HG02885 (cell line): ENCODE data around the gene TINAGL1.

Experiments
- ATAC-seq: cut with Tn5 transposase; IDR thresholded peaks from one replicate; pipeline ENCODE4 v1.9.1; 2021; ENCODE audit warnings: mild to moderate bottlenecking; ENCODE audit not compliant: unreplicated experiment, poor library complexity

The TINAGL1 gene, protein sequence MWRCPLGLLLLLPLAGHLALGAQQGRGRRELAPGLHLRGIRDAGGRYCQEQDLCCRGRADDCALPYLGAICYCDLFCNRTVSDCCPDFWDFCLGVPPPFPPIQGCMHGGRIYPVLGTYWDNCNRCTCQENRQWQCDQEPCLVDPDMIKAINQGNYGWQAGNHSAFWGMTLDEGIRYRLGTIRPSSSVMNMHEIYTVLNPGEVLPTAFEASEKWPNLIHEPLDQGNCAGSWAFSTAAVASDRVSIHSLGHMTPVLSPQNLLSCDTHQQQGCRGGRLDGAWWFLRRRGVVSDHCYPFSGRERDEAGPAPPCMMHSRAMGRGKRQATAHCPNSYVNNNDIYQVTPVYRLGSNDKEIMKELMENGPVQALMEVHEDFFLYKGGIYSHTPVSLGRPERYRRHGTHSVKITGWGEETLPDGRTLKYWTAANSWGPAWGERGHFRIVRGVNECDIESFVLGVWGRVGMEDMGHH

DNA sequence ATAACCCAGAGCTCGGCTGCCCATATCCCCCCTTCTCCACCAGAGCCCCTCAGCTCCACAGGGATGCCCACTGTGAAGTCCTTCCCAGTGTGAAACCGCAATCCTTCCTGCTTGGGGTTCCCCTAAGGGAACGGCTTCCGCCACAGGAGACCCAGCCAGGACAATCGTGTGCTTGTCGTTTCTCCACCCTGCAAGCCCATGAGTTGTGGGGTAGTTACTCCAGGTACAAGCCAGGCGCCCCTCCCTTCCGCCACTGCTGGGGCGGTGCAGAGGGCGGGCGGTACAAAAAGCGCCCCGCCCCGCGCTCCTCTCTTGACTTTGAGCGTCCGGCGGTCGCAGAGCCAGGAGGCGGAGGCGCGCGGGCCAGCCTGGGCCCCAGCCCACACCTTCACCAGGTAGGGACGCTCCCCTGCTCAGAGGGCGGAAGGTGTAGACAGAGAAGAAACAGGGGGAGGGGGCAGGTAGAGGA lies at the start of gene TINAGL1:
TSS of gene TINAGL1 (plus strand) at position 315 of the 469 bp plus-strand sequence. CDS start 634 bp downstream, outside the sequence.
- ATAC-seq, result no peak

DNA sequence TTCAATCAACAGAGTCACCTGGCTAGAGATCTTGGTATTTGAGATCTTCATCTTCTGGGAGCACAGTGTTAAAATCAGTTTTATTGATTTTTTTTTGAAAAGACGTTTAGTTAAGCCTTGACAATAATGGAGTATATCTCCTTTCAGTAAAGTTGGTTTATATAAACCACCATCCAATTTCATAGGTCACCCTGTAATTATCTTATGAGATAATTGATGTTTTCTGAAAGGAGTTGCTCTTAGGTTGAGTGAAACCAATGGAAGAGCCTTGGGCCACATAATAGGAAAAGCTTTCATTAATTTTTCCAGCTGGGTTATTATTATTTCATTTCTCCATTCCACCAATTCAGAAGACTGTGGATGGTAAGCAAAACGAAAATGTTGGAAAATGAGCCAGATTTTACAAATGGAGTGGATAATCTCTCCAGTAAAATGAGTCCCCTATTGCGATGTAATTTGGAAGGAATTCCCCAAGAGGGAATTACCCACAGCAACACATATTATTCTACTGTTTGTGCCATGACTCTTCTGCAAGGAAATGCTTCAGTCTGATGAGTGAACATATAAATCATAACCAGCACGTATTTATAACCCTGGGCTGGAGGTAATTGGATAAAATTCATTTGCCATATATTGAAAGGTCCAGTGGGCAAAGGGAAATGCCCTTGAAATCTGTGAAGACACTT lies 46.2 kb upstream of the TINAGL1 start:
- no peak for ATAC-seq

DNA sequence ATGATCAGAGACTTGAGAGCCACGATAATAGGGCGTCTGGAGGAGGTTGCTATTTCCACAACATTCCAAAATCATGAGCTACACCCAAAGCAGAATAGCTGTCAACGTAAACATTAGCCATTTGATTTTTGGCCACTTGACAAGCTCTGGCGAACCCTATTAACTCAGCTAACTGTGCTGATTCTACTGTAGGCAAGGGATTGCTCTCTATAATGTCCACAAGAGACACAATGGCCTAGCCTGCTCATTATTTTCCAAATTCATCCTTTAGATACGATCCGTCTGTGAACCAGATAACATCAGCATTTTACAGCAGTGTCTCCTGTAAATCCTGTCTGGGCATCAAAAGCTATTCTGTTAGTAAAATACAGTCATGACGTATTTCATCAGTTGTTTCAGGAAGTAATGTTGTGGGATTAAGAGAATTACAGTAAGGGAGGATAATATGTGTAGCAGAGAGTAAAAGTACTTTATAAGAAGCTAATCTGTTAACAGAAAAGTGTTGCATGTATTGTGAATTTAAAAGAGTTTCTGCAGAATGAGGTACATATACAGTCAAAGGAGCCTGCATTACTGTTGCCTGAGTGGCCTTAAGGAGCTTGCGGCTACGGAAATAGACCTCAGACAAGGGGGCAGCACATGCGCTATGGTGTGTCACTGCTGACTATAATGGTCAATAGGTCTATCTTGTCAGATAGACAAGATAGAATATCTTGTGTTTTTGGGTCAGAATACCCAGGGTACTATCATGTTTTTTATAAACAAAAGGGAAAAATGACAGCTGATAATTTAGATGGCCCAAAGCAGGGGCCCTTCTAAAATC lies 44.9 kb upstream of the TINAGL1 start:
- ATAC-seq, result no peak

DNA sequence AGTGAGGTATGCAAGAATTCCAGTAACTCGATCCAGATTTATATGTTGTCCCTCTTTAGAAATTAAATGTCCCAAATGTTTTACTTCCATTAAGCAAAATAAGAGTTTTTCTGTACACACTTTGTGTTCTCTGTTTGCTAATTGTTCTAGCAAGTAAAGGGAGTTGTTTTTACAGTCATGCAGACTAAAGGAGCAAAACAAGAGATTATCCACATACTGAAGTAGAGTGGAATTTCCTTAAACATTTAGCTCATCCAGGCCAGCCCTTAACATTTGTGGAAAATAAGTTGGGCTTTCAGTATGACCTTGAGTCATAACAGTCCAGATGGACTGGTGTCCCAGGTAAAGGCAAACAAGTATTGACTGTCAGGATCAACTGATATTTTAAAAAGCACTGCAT lies 44.1 kb upstream of the TINAGL1 start:
- no peak for ATAC-seq

DNA sequence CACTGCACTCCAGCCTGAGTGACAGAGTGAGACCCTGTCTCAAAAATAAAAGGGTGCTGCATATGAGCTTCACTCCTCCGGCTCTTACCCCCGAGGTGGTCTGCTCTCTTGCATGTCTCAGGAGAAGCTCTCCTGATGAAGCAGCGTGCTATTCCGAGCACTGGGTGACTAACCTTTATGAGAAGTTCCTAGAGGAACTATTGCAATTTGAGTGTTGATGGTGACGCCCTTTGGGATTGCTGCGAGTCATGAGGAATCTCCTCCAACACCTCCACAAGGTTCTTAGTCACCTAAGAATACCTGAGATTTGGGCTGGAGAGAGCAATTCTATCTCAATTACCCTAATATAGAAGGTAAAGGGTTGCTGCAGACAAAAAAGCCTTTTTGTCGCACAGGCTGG lies 40.8 kb upstream of the TINAGL1 start:
- ATAC-seq, result no peak

DNA sequence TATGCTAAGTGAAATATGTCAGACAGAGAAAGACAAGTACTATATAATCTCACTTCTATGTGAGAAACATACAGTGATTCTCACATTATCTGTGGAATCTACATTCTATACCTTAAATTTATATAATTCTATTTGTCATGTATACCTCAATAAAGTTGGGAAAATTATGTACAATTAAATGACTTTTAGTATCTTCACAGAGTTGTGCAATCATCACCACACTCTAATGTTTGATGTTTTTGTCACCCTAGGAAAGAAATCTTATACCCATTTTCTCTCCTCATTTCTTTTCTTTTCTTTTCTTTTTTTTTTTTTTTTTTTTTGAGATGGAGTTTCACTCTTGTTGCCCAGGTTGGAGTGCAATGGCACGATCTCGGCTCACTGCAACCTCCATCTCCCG lies 37.0 kb upstream of the TINAGL1 start:
- ATAC-seq, result no peak

DNA sequence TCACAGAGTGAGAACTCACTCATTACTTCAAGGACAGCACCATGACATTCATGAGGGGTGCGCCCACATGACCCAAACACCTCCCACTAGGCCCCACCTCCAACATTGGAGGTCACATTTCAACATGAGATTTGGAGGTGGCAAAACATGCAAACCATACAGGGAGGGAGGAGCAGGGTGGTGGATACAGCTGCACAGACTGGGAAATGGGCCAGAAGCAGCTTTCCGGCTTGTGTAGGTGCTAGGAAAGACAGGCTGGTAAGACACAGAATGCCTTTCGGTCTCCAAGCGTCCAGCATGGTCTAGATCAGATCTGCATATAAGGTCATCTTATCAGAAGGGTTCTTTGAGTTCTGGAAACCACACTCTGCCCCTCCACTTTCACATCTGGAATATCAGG lies 35.1 kb upstream of the TINAGL1 start:
- ATAC-seq, result no peak

DNA sequence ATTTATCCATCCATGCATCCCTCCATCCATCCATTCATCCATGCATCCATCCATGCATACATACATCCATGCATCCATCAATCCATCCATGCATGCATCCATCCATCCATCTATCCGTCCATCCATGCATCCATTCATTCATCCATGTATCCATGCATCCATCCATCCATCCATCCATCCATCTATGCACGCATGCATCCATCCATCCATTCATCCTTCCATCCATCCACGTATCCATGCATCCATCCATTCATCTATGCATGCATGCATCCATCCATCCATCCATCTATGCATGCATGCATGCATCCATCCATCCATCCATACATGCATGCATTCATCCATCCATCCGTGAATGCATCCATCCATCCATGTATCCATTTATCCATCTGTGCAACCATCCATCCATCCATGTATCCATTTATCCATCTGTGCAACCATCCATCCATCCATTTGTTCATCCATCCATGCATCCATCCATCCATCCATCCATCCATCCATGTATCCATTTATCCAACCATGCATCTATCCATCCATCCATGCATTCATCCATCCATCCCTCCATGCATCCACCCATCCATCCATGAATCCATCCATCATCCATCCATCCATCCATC lies 30.3 kb upstream of the TINAGL1 start:
- ATAC-seq, result no peak

DNA sequence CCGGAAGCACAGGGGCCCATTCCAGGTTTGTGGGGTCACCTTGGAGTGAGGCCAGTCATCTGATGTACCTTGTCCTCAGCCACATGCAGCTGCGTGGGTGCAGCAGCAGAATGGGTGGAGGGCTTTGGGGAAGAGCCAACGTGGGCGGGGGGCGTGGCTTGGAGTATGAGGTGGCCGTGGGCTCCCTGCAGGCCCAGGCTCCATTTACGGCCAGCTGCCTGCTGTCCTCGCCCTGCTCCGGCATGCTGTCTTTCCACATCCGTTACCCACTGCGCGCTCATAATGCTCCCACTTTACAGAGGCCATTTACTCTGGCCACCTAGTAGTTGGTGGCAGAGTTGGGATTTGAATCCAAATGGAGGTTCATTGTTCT lies 27.8 kb upstream of the TINAGL1 start:
- peak; percentile 14 for ATAC-seq

DNA sequence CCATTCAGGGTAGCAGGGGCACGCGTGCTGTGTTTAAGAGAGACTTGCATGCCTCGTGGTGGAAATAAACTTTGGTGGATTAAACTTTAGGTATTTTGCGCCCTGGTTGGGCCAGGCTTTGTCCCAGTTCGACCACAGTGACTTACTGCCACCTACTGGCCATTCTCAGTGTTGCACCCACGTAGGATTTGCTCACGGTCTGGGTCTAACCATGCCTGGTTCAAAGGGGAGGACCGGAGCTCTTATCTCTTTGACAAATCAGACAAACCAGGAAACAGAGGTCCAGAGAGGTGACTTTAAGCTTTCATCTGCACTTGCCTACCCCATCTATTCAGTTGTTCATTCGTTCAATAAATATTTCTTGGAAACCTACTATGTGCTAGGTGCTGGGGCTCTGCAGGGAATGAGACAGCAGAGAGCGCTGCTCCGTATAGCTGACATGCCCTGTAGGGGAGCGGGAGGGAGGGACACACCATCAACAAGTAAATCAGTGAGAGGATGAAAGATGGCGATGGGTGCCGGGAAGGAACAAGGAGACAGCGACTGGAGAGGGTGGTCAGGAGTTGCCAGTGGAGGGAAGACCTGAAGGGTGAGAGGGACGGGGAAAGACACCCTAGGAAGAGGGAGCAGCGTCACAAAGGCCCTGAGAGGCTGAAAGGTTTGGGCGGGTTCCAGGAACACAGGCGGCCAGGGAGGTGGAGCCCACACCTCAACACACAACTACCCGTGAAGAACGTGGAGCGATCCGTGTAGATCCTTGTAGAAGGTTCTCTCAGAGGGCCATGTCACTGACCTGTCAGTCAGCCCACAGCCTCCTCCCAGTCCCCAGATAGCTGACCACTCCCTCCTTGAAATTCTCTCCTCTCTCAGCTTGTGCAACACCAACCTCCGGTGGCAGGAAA lies 27.2 kb upstream of the TINAGL1 start:
- peak; percentile 82 for ATAC-seq

DNA sequence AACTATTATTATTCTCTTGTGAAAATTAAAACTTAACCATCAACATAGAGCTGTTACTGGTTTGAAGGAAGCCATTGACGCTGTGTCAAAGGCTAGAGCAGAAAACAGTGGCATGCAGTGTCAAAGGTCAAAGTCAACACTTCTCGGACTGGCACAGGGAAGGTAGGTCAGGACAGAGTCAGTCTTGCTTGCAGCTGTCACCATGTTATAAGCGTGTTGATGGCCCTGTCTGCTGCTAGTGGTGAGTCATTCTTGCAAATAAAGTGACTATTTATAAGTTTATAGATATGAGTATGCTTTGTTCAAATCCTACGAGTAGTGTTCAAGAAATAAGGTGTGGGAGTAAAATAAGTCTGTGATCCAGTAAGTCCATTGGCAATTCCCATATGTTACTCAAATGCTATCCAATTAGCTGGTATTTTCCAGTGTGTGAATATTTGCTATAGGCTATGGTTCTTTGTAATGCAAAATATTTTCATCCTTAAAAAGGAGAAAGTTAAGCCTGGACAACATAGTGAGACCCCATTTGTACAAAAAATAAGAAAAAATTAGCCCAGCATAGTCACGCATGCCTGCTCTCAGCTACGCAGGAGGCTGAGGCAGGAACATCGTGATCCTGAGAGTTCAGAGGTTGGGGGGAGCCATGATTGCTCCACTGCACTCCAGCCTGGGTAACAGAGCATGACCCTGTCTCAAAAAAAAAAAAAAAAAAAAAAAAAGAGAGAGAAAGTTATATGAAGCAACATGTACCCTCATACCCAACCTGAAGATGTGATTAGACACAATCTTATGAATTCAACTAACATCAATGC lies 26.3 kb upstream of the TINAGL1 start:
- ATAC-seq, result no peak

DNA sequence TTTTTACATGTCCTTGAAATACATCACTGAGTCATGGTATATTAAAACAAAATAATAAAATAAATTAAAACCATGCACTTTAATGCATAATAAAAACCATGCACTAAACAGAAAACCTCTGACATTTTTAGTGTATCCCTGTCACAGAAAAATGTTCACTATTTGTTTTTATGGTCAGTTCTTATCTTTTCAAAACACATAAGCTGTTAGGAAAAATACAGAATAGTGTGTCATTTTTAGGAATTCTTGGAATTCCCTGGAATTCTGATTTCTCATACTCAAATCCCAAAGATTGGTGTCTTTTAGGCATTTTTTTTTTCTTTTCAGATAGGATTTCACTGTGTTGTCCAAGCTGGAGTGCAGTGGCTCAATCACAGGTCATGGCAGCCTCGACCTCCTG lies 25.1 kb upstream of the TINAGL1 start:
- ATAC-seq, result no peak

DNA sequence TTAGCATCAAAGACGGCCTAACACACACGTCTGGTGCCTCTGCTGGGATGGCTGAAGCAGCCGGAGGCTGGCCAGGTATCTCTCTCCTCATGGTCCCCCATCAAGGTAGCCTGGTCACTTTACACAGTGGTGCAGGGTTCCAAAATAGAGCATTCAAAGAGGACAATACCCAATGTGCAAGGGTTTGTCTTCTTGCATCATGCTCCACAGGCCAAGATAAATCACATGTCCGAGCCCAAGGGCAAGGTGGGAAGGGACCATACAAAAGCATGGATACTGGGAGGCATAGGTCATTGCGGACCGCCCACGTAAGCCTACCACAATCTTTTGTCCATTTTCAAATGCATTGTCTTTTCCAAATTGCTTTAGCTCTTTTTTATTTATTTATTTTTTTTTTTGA lies 23.8 kb upstream of the TINAGL1 start:
- no peak for ATAC-seq

DNA sequence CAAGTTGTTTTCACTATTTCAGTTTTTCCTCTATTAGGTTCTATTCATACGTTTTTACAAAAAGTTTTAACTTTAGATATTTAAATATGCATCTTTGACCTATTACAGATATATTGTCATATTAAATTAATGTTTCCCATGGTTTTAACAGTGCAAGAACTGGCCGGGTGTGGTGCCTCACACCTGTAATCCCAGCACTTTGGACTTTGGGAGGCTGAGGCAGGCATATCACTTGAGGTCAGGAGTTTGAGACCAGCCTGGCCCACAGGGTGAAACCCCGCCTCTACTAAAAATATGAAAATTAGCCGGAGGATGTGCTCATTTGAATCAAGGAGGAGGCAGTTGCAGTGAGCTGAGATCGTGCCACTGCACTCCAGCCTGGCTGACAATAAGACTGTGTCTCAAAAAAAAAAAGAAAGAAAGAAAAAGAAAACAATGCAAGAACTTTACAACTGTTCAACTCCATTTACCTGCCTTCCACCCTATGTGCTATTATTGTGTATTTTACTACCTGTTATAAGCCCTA lies 19.8 kb upstream of the TINAGL1 start:
- ATAC-seq, result no peak

DNA sequence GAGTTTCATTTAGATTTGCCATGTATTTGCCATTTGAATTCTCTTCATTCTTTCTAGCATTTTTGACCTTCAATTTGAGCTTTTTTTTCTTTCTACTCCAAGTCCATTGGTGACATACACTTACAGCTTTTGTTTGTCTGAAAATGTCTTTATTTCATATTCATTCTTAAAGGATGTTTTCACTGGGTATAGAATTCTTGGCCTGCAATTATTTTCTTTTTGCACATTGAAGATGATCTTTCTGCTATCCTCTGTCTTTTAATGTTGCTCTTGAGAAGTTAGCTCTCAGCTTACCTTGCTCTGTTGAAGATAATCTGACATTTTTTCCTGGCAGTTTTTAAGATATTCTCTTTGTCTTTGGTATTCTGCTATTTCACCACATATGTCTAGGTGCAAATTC lies 16.6 kb upstream of the TINAGL1 start:
- no peak for ATAC-seq

DNA sequence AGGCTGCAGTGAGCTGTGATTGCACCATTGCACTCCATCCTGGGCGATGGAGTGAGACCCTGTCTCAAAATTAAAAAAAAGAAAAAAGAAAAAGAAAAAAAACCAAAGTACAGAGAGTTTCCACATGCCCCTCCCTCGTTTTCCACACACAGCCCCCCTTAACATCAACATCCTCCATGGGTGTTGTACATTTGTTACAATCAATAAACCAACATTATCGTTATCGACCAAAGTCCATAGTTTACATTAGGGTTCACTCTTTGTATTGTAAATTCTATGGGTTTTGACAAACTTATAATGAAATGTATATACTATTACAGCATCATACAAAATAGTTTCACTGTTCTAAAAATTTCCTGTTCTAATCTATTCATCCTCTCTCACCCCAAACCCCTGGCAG lies 15.9 kb upstream of the TINAGL1 start:
- no peak for ATAC-seq

DNA sequence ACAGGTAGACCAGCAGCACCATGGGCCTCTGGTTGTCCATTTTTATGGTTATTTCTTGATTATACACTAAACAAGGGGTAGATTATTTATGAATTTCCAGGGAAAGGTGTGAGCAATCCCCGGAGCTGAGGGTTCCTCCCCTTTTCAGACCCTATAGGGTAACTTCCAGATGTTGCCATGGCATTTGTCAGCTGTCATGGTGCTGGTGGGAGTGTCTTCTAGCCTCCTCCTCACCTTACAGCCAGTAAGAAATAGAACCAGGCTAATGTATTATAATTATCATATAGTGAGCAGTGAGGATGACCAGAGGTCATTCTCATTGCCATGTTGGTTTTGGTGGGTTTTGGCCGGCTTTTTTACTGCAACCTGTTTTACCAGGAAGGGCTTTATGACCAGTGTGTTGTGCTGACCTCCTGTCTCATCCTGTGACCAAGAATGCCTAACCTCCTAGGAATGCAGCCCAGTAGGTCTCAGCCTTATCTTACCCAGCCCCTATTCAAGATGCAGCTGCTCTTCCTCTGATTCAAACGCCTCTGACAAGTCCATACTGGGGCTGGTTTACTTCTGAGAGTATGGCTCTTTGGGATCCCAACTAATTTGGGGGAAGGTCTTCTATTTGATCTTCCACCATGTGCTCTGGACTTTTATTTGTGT lies 13.5 kb upstream of the TINAGL1 start:
- ATAC-seq, result no peak

DNA sequence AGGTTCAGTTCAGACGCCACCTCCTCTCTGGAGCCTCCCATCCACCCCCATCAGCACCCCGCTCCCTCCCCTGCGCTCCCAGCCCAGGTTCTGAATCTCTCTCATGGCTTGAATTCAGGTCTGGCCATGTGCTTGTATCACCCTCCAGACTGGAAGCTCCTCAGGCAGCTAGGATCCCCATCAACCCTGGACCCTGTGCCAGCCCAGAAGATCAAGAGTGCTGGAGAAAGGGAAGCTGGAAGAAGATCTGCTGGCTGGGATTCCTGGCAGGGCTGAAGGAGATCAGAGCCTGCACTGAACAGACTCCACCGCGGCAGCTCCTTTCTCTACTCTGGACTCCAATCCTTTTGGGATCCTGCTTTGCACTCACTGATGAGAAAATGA lies 11.7 kb upstream of the TINAGL1 start:
- no peak for ATAC-seq
